GM12875 (cell line): ENCODE data around the gene MYO5A.
"Not testable (repeated sequence)": the region's sequence is repeated elsewhere in the genome, so short reads cannot be mapped to it uniquely, and the experiment has no call there.

ENCODE experiments used
- H3K4me3 ChIP-seq: one replicate; pipeline ENCODE4 v1.5.1; 2011; ENCODE audit warnings: low read depth, low read length, control low read depth
- CTCF ChIP-seq: IDR thresholded peaks from 2 replicates; pipeline ENCODE4 v1.5.1; 2011; ENCODE audit warnings: low read depth, mild to moderate bottlenecking, control low read depth, inconsistent platforms, low read length, moderate library complexity, borderline replicate concordance; ENCODE audit not compliant: insufficient read depth

Gene MYO5A

GRCh38 chr15:52492132-52492531, 36.5 kb downstream of the MYO5A start:
- TF ChIP-seq CTCF = no peak
- H3K4me3 ChIP-seq = no peak overlapping the region

GRCh38 chr15:52491472-52491871, 37.2 kb downstream of the MYO5A start:
- no peak for TF ChIP-seq CTCF
- no peak overlapping the region for H3K4me3 ChIP-seq

- not testable (repeated sequence) for H3K4me3 ChIP-seq
Measured at GRCh38 chr15:52489430-52489829, 39.2 kb downstream of the MYO5A start.

- TF ChIP-seq CTCF = no peak
- no peak overlapping the region for H3K4me3 ChIP-seq
Measured at GRCh38 chr15:52488830-52489229, 39.9 kb downstream of the MYO5A start.

- H3K4me3 ChIP-seq = no peak overlapping the region
- no peak for TF ChIP-seq CTCF
Measured at GRCh38 chr15:52486003-52486996, 42.4 kb downstream of the MYO5A start.

GRCh38 chr15:52485290-52485689, 43.4 kb downstream of the MYO5A start:
- TF ChIP-seq CTCF = no peak
- no peak overlapping the region for H3K4me3 ChIP-seq

GRCh38 chr15:52483707-52484106, 45.0 kb downstream of the MYO5A start:
- no peak for TF ChIP-seq CTCF
- no peak overlapping the region for H3K4me3 ChIP-seq

GRCh38 chr15:52481915-52482314, 46.8 kb downstream of the MYO5A start:
- no peak overlapping the region for H3K4me3 ChIP-seq
- no peak for TF ChIP-seq CTCF
